ENCODE results near the gene DGKQ. TPM values are rescaled to one million over a fixed set of nuclear protein-coding genes. Genes with fewer than 3 reads are reported as not detected.
"Not testable (repeated sequence)": the region's sequence is repeated elsewhere in the genome, so short reads cannot be mapped to it uniquely, and the experiment has no call there.

The DGKQ gene
- total RNA-seq, 1 donor from 2014 or later: 19.2 TPM

DNA sequence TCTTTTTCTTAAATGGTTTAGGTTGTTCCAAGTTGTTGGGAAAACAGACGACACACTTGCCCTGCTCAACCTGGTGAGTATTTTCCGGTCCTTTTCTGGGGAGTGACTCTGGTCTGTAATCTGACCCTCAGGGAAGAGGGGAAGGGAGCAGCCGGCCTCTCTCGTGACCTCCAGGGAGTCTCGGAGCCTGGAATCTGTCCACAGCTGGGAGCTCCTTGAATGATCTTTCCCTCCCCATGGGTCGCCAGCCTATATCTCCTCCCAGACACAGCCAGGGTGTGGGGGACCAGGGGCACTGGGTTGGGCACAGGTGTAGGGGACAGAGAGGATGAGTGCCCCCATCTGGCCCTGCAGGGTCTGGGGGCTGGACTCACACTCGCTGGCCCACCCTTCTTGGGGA, 22.2 kb downstream of the DGKQ start:
- no peak for DNase-seq (ENCODE audit: low read depth, low spot score)

DNA sequence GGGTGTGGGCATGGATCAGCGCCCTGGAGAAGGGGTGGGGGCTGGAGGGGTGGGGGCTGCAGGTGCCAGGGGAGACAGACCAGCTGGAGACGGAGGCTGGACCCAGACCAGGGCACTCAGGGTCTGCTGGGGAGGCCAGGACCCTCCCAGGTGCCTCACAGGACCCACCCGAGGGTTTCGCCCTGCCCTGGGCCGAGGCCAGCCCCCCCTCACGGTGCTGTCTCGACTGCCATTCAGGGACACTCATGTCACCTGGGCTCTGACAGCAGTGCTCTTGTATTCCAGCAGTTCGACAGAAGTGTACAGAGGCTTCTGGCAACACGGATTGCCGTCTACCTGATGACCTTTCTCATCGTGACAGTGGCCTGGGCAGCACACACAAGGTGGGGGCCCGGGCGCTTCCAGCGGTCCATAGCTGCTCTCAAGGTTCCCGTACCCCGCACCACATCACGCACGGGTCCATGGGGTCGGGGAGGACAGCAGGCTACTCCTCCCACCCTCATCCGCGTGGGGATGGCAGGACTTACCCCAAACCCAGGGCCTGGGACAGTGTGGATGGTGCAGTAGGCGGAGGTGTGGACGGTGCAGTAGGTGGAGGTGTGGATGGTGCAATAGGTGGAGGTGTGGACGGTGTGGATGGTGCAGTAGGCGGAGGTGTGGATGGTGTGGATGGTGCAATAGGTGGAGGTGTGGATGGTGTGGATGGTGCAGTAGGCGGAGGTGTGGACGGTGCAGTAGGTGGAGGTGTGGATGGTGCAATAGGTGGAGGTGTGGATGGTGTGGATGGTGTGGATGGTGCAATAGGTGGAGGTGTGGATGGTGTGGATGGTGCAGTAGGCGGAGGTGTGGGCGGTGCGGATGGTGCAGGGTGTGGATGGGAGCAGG, 23.0 kb downstream of the DGKQ start:
- DNase-seq (ENCODE audit: low read depth, low spot score): no peak

DNA sequence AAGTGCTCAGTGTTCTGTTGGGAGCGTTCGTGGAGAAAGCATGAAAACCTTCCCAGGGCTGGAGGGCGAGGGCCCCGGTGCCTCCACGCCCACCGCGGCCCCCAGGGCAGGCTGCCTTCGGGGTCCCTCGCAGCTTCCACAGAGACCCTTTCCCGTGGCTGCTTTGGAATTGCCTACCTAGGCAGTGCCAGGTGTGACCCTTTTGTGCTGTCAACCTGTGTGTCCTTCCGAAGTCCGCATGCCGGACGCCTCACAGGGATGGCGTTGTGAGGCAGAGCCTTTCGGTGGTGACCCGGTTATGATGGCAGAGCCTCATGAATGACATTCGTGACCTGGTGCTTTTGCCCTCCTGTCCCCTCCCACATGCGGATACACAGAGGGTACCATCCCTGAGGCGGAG, 23.7 kb downstream of the DGKQ start:
- DNase-seq (ENCODE audit: low read depth, low spot score): no peak

DNA sequence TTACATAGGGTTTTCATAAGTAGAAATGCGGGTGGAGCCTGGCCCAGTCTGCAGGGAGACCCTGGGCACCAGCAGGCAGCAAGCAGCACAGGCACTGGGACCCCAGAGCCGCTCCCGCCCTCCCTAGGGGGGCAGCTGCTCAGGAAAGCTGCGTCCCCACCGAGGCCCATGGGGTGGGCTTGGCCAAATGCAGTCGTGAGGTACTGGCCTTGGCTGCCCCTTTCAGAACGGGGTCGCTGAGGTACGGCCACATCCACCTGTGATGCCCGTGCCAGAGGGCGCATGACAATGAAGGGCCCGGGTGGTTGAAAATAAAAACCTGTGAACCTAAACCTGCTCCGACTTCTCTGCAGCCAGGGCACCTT, 24.5 kb downstream of the DGKQ start:
- no peak for DNase-seq (ENCODE audit: low read depth, low spot score)

DNA sequence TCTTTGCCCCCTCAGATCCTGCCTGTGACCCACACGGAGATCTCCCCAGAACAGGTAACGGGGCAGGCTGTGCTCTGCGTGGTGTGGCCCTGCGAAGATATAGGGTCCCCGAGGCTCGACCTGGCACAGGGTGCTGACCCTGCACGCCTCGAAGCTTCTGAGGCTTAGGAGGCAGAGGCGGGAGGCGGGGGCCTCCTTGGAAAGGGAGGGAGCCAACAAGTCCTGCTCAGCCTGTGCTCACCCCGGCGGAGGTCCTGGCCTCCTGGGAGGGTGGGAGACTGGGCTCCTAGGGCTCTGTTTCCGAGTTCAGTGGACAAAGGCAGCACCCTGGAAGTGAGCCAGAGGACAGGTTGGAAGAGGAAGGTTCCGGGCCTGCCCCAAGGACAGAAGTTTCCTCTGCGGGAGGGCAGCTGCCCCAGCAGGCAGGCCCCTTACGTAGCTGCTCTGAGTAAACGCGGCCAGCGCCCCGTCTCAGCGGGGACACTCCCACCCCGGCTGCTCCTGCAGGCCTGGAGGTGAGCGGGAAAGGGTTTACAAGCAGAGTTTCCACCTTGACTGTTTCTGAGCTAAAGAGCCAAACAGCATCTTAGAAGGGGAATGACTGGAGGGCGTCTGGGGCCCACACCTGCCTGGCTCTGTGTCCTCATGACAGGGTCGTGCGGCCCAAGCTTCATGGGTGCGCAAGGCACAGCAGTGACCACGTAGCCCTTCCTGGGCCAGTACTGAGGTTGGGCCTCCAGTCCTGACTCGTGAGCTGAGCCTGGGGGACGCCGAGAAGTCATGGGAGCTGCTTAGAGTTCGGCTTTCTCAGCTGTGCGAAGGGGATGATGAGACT, 25.1 kb downstream of the DGKQ start:
- DNase-seq (ENCODE audit: low read depth, low spot score): no peak

DNA sequence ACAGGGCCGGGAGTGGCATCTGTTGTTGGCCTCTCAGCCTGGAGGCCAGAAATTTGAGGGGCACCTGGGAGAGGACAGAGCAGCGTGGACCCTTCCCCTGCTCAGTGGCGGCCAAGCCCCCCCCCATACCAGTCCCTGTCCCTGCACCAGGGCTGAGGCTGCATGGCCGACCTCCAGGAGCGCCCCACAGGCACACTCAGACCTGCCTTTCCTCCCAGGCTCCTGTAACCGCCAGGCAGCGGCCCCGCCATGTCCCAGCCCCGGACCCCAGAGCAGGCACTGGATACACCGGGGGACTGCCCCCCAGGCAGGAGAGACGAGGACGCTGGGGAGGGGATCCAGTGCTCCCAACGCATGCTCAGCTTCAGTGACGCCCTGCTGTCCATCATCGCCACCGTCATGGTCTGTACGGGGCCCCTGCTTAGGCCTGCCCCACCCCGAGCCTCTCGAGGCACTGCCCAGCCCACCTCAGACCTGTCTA, 25.8 kb downstream of the DGKQ start:
- no peak for DNase-seq (ENCODE audit: low read depth, low spot score)

DNA sequence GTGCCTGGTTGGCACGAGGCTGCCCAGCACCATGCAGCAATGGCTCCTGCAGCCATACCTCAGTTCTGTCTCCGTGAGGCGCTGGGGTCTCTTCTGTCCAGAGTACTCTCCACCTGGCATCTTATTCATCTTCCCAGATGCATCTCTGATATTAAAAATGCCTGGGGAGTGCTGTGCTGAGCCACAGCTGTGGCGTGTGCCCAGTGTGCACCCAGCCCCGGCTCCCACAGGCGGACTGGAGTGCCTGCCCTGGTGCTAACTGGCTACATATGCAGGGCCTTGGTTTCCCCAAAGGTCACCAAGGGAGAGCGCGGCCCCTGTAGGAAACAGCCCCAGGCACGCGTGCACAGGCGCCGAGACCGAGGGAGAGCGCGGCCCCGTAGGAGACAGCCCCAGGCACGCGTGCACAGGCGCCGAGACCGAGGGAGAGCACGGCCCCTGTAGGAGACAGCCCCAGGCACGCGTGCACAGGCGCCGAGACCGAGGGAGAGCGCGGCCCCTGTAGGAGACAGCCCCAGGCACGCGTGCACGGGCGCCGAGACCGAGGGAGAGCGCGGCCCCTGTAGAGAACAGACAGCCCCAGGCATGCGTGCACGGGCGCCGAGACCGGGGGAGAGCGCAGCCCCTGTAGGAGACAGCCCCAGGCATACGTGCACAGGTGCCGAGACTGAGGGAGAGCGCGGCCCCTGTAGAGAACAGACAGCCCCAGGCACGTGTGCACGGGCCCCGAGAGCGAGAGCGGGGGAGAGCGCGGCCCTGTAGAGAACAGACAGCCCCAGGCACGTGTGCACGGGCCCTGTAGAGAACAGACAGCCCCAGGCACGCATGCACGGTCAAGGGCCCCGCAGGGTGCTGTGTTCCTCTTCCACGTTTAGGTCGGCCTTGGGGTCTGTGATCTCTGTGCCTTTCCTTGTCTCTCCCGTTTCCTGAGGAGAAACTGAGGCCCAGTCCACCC, 26.6 kb downstream of the DGKQ start:
- DNase-seq (ENCODE audit: low read depth, low spot score): no peak

DNA sequence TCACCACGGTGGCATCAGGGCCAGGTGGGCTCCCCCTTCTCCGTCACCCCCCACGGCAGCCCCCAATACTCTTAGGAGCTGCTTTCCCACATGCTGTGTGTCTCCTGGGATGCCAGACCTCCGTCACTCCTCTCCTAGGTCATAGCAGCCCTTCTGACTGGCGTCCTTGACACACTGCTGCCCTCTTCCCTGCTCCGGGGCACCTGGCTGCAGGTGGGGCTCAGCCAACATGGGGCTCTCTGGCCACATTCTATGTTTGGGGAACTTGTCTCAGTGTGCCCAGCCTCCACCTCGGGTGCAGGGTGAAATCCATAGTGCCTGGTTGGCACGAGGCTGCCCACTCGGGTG, 27.3 kb downstream of the DGKQ start:
- no peak for DNase-seq (ENCODE audit: low read depth, low spot score)

DNA sequence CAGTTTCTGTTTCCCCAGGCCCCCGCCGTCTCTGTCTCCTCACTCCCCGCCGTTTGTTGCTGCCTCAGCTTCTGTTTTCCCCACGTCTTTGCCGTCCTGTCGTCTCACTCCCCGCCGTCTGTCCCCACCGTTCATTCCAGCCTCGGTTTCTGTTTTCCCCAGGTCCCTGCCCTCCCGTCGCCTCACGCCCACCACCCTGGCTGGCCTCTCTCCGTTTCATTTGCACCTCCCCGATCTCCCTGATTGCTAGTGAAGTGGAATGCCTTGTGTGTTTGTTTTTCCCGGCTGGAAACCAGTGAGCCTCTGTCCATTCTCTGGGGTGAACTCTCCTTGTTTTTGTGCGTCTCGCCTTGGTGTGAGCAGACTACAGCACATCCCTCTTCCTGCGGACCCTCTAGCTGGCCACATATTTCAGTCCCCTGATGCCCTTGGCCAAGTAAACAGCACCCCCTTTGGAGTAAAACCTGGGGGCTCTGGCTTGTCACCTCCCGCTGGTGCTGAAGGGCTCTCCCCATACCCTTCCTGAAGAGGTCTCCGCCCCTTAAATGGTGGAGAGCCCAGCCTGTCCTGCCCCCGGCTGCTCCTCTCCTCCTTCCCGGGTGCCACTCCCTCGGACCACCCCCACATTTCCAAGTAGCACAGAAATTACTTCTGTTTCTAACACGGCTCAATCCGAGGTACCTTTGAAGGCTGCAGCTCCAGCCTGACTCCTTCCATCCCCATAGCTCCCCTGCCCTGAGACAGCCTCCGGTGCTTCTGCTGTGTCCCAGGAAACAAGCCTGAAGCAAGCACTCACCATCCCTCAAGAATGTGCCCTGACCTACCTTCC, 27.9 kb downstream of the DGKQ start:
- no peak for DNase-seq (ENCODE audit: low read depth, low spot score)

DNA sequence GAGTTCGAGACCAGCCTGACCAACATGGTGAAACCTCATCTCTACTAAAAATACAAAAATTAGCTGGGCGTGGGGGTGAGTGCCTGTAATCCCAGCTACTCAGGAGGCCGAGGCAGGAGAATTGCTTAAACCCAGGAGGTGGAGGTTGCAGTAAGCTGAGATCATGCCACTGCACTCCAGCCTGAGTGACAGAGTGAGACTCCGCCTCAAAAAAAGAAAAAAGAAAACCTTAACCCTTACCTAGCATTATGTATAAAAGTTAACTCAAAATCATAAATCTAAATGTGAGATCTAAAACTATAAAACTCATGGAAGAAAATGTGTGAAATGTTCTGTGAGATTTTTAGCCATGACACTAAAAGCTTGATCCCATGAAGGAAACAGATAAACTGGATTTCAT, 33.9 kb downstream of the DGKQ start:
- not testable (repeated sequence) for DNase-seq (ENCODE audit: low read depth, low spot score)

DNA sequence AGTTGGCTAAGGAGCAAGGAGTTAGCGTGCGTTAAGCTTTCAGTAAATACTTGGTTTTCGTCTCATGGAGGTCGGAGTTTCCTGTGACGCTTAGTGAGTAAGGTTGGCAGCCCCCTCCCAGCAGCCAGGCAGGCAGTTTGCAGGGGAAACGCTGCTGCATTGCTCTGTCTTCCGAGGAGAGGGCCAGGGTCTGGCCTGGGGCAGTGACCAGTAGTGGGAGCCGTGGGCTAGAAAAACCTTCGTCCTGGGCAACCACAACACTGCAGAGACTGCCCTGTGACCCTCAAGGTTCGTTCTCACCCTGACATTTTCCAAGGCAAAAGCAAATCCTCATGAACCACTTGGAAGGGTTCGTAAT, 40.7 kb downstream of the DGKQ start:
- DNase-seq (ENCODE audit: low read depth, low spot score): no peak

DNA sequence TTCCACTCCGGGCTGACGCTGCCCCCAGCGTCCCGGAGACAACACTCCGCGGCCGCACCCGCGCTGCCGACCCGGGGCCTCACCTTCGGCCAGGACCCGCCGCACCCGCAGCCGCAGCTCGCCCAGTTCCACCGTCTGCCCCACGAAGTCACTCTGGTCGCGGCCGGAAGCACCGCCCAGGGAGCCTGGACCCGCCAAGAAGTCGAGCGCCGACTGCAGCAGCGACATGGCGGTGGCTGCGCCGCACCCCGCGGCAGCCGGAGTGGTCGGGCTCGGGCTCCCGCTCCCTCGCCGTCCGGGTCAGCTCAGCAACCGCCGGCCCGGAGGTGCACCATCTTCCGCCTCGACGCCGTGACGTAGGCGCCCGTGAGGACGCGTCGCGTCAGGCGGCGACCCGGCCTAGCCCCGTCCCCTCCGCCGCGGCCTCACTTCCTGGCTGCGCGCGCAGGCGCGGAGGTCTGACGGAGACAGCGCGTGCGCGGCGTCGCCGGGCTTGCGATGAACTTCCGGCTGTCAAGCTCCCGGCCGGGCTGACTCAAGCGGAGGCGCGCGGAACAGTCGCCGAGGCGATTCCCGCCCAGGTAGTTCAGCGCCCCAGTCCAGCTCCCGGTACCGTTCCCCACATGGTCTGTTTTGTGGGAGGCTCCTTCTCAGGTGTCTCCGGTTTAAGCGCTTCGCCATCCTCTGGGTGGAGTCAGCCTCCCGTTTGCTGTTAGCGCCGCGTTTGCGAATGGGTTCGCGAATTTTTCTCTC, 41.2 kb downstream of the DGKQ start, which contains the start of the genes GAK and TMEM175:
Gene GAK, minus strand, starts transcription at position 357 of the 753 bp plus-strand sequence. Its CDS starts 129 bp downstream, at position 228.
Gene TMEM175, plus strand, starts transcription at position 501 of the 753 bp plus-strand sequence. CDS start 15,280 bp downstream, outside the sequence.
- DNase-seq (ENCODE audit: low read depth, low spot score): peak; percentile 79

DNA sequence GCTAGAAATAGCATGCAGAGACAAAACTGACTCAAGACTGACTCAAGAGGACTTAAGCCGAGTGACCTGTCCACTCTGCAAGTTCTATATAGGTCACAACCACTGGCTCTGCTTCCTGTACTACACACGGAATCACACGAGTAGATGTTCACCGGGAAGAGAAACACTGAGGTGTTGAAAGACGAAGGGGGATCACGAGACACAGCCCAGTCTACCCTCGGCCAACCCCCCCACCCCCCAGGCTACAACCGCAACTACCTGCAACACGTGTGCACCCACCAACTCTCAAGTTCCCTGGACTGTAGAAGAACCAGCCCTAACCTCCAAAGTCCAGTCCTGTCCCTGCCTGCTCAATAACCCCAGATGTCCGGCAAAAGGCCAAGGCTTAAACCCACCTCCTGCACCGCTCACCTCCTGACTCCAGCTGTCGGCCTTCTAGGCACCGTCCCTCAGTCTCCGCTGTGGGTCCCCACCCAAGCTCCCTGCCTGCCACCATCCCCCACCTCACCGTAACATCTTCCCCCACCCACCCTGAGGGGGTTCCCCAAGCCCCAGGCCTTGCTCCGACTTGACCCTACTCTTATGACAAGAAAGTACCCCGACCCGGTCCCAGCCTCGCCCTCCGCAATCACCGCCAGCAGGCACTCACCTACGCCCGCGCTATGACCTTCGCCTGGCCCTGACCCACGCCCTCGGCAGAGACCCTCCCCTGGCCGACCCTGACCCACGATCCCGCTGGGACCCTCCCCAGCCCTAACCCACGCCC, 42.0 kb downstream of the DGKQ start:
- DNase-seq (ENCODE audit: low read depth, low spot score): no peak

DNA sequence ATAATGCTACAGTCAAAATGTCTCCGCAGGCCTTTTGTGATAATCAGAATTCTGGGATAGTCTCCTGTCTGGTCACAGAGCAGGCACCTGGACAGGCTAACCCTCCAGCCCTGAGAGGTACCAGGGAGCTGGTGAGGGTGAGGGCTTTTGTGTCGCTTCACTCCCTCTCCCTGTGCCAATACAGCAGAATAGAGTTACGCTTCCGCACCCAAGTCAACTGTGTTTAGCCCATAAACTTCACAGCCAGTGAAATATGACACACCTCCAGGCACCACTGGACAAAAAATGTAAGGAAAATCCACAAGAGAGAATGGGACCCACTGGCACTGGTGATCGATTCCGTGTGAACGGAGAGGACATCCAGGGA, 42.6 kb downstream of the DGKQ start:
- no peak for DNase-seq (ENCODE audit: low read depth, low spot score)

DNA sequence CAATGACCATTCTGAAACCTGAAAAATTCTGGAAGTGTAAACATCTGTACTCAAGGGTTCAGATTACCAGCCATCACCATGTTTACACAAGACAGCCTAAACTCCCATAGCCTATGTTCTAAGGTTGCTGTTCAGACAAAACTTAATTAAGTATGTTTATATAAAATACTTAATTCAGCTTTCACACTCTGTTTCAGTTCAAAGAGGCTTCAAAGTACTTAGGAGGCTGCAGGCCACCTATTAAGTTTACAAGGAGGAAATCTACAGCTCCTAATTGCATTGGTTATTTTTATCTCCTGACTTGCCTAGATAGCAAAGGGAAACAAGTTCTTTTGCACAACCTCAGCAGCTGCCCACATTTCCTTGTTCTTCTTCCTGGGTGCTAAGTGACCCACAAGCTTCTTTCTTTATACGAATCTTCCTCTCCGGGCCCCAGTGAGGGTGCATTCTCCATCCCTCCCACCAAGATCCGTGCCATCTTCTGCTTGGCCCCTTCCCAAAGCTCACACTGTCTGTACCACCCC, 43.3 kb downstream of the DGKQ start:
- no peak for DNase-seq (ENCODE audit: low read depth, low spot score)

DNA sequence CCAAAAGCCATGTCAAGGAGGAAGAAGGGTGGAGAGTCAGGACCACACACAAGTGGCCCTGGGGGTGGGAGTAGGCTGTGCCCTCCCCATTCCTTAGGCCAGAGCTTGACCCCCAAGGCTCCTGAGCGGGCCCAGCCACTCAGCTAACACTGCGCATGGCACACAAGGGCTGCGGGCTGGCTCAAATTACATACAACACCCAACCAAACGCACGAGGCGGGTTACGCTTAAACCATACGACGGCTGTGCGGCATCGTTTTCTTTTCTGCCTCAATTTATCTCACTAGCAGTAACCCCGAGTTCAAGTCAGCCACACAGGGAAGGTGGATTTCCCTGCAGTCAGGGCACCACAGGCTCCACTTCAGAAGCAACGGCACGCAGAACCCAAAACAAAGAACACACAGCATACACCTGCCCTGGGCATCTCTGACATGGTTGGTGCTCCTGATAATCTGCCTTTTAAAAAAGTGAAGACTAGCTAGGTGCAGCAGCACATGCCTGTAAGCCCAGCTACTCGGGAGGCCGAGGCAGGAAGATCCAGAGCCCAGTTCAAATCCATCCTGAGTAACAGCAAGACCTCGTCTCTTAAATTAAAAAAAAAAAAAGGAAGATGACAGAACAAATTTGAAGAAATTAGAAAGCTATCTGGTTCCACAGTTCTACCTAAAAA, 44.1 kb downstream of the DGKQ start:
- DNase-seq (ENCODE audit: low read depth, low spot score): no peak

DNA sequence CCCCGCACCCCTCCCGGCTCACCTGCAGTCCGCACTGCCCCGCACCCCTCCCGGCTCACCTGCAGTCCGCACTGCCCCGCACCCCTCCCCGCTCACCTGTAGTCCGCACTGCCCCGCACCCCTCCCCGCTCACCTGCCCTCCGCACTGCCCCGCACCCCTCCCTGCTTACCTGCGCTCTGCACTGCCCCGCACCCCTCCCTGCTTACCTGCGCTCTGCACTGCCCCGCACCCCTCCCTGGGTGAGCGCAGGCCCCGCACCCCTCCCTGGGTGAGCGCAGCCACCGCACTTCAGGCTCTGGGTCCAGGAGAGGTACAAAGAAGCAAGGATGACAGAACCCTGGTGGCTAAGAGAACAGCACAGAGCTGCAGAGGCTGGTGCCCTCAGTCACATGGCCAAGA, 45.8 kb downstream of the DGKQ start:
- DNase-seq (ENCODE audit: low read depth, low spot score): not testable (repeated sequence)

DNA sequence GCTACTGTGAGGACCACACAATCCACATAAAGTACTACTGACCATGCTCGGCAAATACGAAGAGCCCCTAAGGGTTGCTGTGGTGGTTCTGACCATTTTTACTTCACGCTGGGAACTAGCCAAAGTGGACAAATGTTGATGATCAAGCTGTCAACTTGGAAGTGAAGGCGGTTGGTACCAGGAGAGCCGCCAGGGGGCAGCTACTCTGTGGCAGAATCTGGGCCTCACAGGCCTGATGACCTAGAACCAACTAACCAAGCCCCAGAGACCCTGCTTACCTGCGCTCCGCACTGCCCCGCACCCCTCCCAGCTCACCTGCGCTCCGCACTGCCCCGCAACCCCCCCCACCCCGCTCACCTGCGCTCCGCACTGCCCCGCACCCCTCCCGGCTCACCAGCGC, 46.8 kb downstream of the DGKQ start:
- DNase-seq (ENCODE audit: low read depth, low spot score): no peak

Measured in pulmonary artery endothelial cell (primary cell).